Suprapubic skin (tissue), 4 donors: Measurements from ENCODE around the gene JDP2. TPM values are rescaled to one million over a fixed set of nuclear protein-coding genes. Genes with fewer than 3 reads are reported as not detected.

Source experiments
- DNase-seq, 2 donors: peaks; one replicate each; pipeline ENCODE4 v3.0.0-alpha.2; 2019; ENCODE audit warnings: low spot score in 2 of 2
- H3K27ac ChIP-seq: fragments of 200-600 bp; sonication (generic); one replicate; pipeline ENCODE4 v1.5.1; 2019
- H3K27me3 ChIP-seq: fragments of 200-600 bp; sonication (generic); one replicate; pipeline ENCODE4 v1.5.1; 2019
- H3K36me3 ChIP-seq: fragments of 200-600 bp; sonication (generic); one replicate; pipeline ENCODE4 v1.5.1; 2019
- H3K4me1 ChIP-seq: fragments of 200-600 bp; sonication (generic); one replicate; pipeline ENCODE4 v1.5.1; 2019
- H3K4me3 ChIP-seq: fragments of 200-600 bp; sonication (generic); one replicate; pipeline ENCODE4 v1.5.1; 2019; ENCODE audit warnings: mild to moderate bottlenecking
- H3K9me3 ChIP-seq: fragments of 200-600 bp; sonication (generic); one replicate; pipeline ENCODE4 v1.5.1; 2019
- EP300 ChIP-seq: sonication (generic); formaldehyde crosslinking; IDR thresholded peaks from one replicate; pipeline ENCODE4 v1.6.1; 2017; ENCODE audit warnings: antibody characterized with exemption
- POLR2A ChIP-seq, 2 donors: fragments of 450-650 bp; IDR thresholded peaks; one replicate each; pipeline ENCODE4 v1.6.1; 2017; ENCODE audit warnings: antibody characterized with exemption in 2 of 2, mild to moderate bottlenecking in 2 of 2, moderate library complexity in 2 of 2
- POLR2AphosphoS5 ChIP-seq, 3 donors: sonication (generic); formaldehyde crosslinking; IDR thresholded peaks; one replicate each; pipeline ENCODE4 v1.6.1; 2017; ENCODE audit warnings: antibody characterized with exemption in 3 of 3
- WGBS: methylation state at CpG from one replicate; pipeline ENCODE4 v1.1.5; 2018; 5-methylcytosine and 5-hydroxymethylcytosine counted together
- total RNA-seq, 4 donors: library from RNA; depleted of rRNA; stranded (reverse); fragments of >200 nt; gene quantifications; one replicate each; pipeline ENCODE4 v1.1.0, GENCODE V29; 2016
- TF ChIP-seq, protein P1 (sequence below), 2 donors: fragments of 200-600 bp in 1 of 2; fragments of 450-650 bp in 1 of 2; sonication (generic) in 1 of 2; IDR thresholded peaks; one replicate each; pipeline ENCODE4 v1.5.1; 2016 to 2019; ENCODE audit warnings: antibody characterized with exemption in 2 of 2, mild to moderate bottlenecking in 1 of 2, moderate library complexity in 1 of 2

Gene JDP2
- total RNA-seq, 4 donors from 2014 or later: 36.0 to 72.7 (median 50.4) TPM

GRCh38 chr14:75431827-75432226 is 4.0 kb downstream of the JDP2 start:
- Histone ChIP-seq H3K4me1 (peaks cover 48% of the 10 kb centered on the region), H3K9me3 (no peaks in the 10 kb centered on the region), H3K36me3 (peaks cover 8% of the 10 kb centered on the region), H3K4me3 (no peak overlapping the region), H3K27ac (no peak overlapping the region), H3K27me3 (no peaks in the 10 kb centered on the region)
- no peak for DNase-seq
- TF ChIP-seq EP300 (no peak), POLR2A (IDR thresholded peaks at IDR 0.05) (no peak), POLR2AphosphoS5 (IDR thresholded peaks at IDR 0.05) (no peak)
- TF ChIP-seq, protein P1, sequence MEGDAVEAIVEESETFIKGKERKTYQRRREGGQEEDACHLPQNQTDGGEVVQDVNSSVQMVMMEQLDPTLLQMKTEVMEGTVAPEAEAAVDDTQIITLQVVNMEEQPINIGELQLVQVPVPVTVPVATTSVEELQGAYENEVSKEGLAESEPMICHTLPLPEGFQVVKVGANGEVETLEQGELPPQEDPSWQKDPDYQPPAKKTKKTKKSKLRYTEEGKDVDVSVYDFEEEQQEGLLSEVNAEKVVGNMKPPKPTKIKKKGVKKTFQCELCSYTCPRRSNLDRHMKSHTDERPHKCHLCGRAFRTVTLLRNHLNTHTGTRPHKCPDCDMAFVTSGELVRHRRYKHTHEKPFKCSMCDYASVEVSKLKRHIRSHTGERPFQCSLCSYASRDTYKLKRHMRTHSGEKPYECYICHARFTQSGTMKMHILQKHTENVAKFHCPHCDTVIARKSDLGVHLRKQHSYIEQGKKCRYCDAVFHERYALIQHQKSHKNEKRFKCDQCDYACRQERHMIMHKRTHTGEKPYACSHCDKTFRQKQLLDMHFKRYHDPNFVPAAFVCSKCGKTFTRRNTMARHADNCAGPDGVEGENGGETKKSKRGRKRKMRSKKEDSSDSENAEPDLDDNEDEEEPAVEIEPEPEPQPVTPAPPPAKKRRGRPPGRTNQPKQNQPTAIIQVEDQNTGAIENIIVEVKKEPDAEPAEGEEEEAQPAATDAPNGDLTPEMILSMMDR (IDR thresholded peaks at IDR 0.05): no peak
- WGBS: 86% methylated on average over 4 of the region's 4 CpGs

GRCh38 chr14:75432411-75432810 is 4.6 kb downstream of the JDP2 start:
- 71% methylated on average over 8 of the region's 8 CpGs for WGBS
- H3K9me3 ChIP-seq: no peaks in the 10 kb centered on the region
- no peak overlapping the region for H3K4me3 ChIP-seq
- peaks cover 45% of the 10 kb centered on the region for H3K4me1 ChIP-seq
- H3K27ac ChIP-seq: no peak overlapping the region
- TF ChIP-seq, protein P1 (IDR thresholded peaks at IDR 0.05): no peak
- no peak for TF ChIP-seq EP300
- no peak for TF ChIP-seq POLR2A (IDR thresholded peaks at IDR 0.05)
- no peak for TF ChIP-seq POLR2AphosphoS5 (IDR thresholded peaks at IDR 0.05)
- peaks cover 8% of the 10 kb centered on the region for H3K36me3 ChIP-seq
- H3K27me3 ChIP-seq: no peaks in the 10 kb centered on the region
- DNase-seq: peak in 1 of 2 donors; percentile 58

- Histone ChIP-seq H3K9me3 (no peaks in the 10 kb centered on the region), H3K4me1 (peaks cover 45% of the 10 kb centered on the region), H3K27ac (no peak overlapping the region), H3K27me3 (no peaks in the 10 kb centered on the region), H3K36me3 (peaks cover 17% of the 10 kb centered on the region), H3K4me3 (no peak overlapping the region)
- no peak for TF ChIP-seq POLR2A (IDR thresholded peaks at IDR 0.05)
- no peak for TF ChIP-seq POLR2AphosphoS5 (IDR thresholded peaks at IDR 0.05)
- no peak for TF ChIP-seq EP300
- TF ChIP-seq, protein P1 (IDR thresholded peaks at IDR 0.05): no peak
- 79% methylated on average over 6 of the region's 6 CpGs for WGBS
- peak; percentile 7 to 22 for DNase-seq
These were observed 5.8 kb downstream of the JDP2 start for GRCh38 chr14:75433631-75434071.

DNA sequence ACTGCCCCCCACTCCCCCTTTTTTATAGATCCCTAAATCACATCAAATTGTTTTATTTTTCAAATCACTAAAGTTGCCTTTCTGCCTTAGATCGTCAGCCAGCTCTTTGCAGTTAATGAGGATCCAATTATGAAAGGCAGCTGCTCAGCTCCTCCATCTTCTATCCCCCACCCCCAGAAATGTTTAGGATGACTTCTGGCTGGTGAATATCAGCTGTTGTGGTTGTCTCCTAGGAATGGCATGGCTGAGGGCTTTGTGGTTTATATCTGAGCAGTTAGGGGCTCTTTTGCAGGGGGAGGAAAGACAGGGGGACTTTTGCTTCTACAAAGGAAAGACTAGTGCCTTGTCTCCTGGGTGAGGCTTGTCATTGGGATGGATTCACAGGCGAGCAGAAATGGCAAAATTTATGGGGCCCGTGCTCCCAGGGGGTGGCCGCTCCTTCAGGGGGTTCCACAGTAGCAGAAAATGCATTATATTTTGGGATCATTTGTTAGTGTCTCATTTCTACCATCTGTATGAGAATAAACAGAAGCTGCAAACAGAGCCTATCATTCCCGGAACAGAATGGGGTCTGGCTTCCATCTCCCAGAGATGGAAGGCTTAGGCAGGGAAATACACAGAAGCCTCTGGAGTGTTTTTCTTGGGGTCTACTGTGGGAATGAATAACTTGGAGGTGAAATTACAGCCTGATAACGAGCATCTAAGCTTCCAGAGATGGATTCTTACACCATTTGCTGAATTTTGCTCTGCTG is 6.5 kb downstream of the JDP2 start:
- Histone ChIP-seq H3K4me1 (peaks cover 38% of the 10 kb centered on the region), H3K4me3 (no peak overlapping the region), H3K9me3 (no peaks in the 10 kb centered on the region), H3K36me3 (peaks cover 22% of the 10 kb centered on the region), H3K27ac (no peak overlapping the region), H3K27me3 (no peaks in the 10 kb centered on the region)
- peak; percentile 17 to 20 for DNase-seq
- no peak for TF ChIP-seq EP300
- TF ChIP-seq POLR2AphosphoS5 (IDR thresholded peaks at IDR 0.05): no peak
- TF ChIP-seq, protein P1 (IDR thresholded peaks at IDR 0.05): no peak
- TF ChIP-seq POLR2A (IDR thresholded peaks at IDR 0.05): no peak
- 86% methylated on average over 6 of the region's 6 CpGs for WGBS

- TF ChIP-seq, protein P1 (IDR thresholded peaks at IDR 0.05): no peak
- TF ChIP-seq EP300 (no peak), POLR2A (IDR thresholded peaks at IDR 0.05) (no peak), POLR2AphosphoS5 (IDR thresholded peaks at IDR 0.05) (no peak)
- Histone ChIP-seq H3K27me3 (no peaks in the 10 kb centered on the region), H3K36me3 (peaks cover 28% of the 10 kb centered on the region), H3K4me1 (peaks cover 33% of the 10 kb centered on the region), H3K9me3 (no peaks in the 10 kb centered on the region), H3K4me3 (no peak overlapping the region), H3K27ac (no peak overlapping the region)
- DNase-seq: peak; percentile 20 to 57
- WGBS: 91% methylated on average over 9 of the region's 9 CpGs
These were observed 7.0 kb downstream of the JDP2 start for GRCh38 chr14:75434890-75435248.
